Lower leg skin (tissue), 4 donors: Measurements from ENCODE around the gene NFIB. TPM values are rescaled to one million over a fixed set of nuclear protein-coding genes. Genes with fewer than 3 reads are reported as not detected.

Experiments
- DNase-seq, 2 donors: peaks; one replicate each; pipeline ENCODE4 v3.0.0-alpha.2; 2019; ENCODE audit warnings: low spot score in 2 of 2
- H3K4me3 ChIP-seq: fragments of 200-600 bp; sonication (generic); 2 replicates; pipeline ENCODE4 v1.5.1; 2017; ENCODE audit warnings: mild to moderate bottlenecking, low read depth; ENCODE audit not compliant: poor library complexity, severe bottlenecking
- CTCF ChIP-seq, 3 donors: fragments of 450-650 bp; IDR thresholded peaks; one replicate each; pipeline ENCODE4 v1.5.1; 2016; ENCODE audit warnings: antibody characterized with exemption in 3 of 3, mild to moderate bottlenecking in 3 of 3, moderate library complexity in 2 of 3
- POLR2A ChIP-seq, 2 donors: fragments of 450-650 bp; IDR thresholded peaks; one replicate each; pipeline ENCODE4 v1.6.1; 2016 to 2017; ENCODE audit warnings: antibody characterized with exemption in 2 of 2, mild to moderate bottlenecking in 1 of 2, moderate library complexity in 1 of 2
- WGBS, 2 donors: methylation state at CpG; one replicate each; pipeline ENCODE4 v1.1.5; 2018; 5-methylcytosine and 5-hydroxymethylcytosine counted together
- intact Hi-C: fragments of 100-400 bp; cut with DNase I; formaldehyde crosslinking; loops from one replicate; pipeline ENCODE4 v1.15.0; 2023; ENCODE audit warnings: low total_unique reads
- total RNA-seq, 4 donors: library from RNA; depleted of rRNA; stranded (reverse); fragments of >200 nt; gene quantifications; one replicate each; pipeline ENCODE4 v1.1.0, GENCODE V29; 2016

Gene NFIB
- total RNA-seq, 4 donors from 2014 or later: 68.2 to 145 (median 78.6) TPM

GRCh38 chr9:14133394-14133793 is 180.5 kb downstream of the NFIB start:
- H3K4me3 ChIP-seq: no peak overlapping the region
- intact Hi-C loops: no loop called here
- TF ChIP-seq POLR2A (IDR thresholded peaks at IDR 0.05) (no peak), CTCF (IDR thresholded peaks at IDR 0.05) (no peak)
- DNase-seq: no peak

- TF ChIP-seq CTCF (IDR thresholded peaks at IDR 0.05): no peak
- TF ChIP-seq POLR2A (IDR thresholded peaks at IDR 0.05): no peak
- intact Hi-C loops: no loop called here
- H3K4me3 ChIP-seq: no peak overlapping the region
- DNase-seq: no peak
- WGBS, 2 donors: 82 to 88% methylated on average over 2 of the region's 2 CpGs
Observed at GRCh38 chr9:14132775-14133174, 181.2 kb downstream of the NFIB start.

- WGBS, 2 donors: 66 to 67% methylated on average over 11 of the region's 11 CpGs
- intact Hi-C loops: no loop called here
- H3K4me3 ChIP-seq: no peak overlapping the region
- no peak for DNase-seq
- TF ChIP-seq CTCF (IDR thresholded peaks at IDR 0.05) (no peak), POLR2A (IDR thresholded peaks at IDR 0.05) (no peak)
Observed at GRCh38 chr9:14131356-14132088, 182.4 kb downstream of the NFIB start.

- TF ChIP-seq CTCF (IDR thresholded peaks at IDR 0.05) (no peak), POLR2A (IDR thresholded peaks at IDR 0.05) (no peak)
- 89 to 95% methylated on average over 1 of the region's 1 CpG for WGBS, 2 donors
- DNase-seq: no peak
- no peak overlapping the region for H3K4me3 ChIP-seq
- intact Hi-C loops: no loop called here
Observed at GRCh38 chr9:14127656-14128055, 186.3 kb downstream of the NFIB start.

- intact Hi-C loops: no loop called here
- TF ChIP-seq POLR2A (IDR thresholded peaks at IDR 0.05) (no peak), CTCF (IDR thresholded peaks at IDR 0.05) (no peak)
- no peak overlapping the region for H3K4me3 ChIP-seq
- DNase-seq: no peak
- WGBS, 2 donors: 61 to 66% methylated on average over 2 of the region's 2 CpGs
Observed at GRCh38 chr9:14119694-14120514, 194.0 kb downstream of the NFIB start.
